Keratinocyte (primary cell): Measurements from ENCODE around the gene FMOD. TPM values are rescaled to one million over a fixed set of nuclear protein-coding genes. Genes with fewer than 3 reads are reported as not detected.

Experiments used
- DNase-seq: peaks from one replicate; pipeline ENCODE4 v3.0.0-alpha.2; 2011; ENCODE audit warnings: low read depth, missing footprints, low spot score
- FAIRE-seq: peaks from 2 replicates; lab custom pipeline; 2011; peaks lifted over from hg19 to GRCh38; lab: Jason Lieb, UNC
- H2AFZ ChIP-seq: 2 replicates; pipeline ENCODE4 v1.6.0; 2012; ENCODE audit warnings: low read length, control low read depth, inconsistent platforms; ENCODE audit not compliant: control insufficient read depth
- H3K27ac ChIP-seq: 2 replicates; pipeline ENCODE4 v1.5.1; 2011; ENCODE audit warnings: low read length; ENCODE audit not compliant: control insufficient read depth, insufficient read depth
- H3K27me3 ChIP-seq: 3 replicates; pipeline ENCODE4 v1.6.0; 2011; ENCODE audit warnings: low read length; ENCODE audit not compliant: control insufficient read depth, insufficient read depth; ENCODE audit errors: extremely low read depth
- H3K36me3 ChIP-seq, 2 experiments: 2 replicates in 1 of 2; 3 replicates in 1 of 2; pipeline ENCODE4 v1.5.1; 2011; ENCODE audit warnings: low read length in 2 of 2, mild to moderate bottlenecking in 1 of 2; ENCODE audit not compliant: control insufficient read depth in 2 of 2, insufficient read depth in 2 of 2; ENCODE audit errors: extremely low read depth in 1 of 2
- H3K4me1 ChIP-seq: 3 replicates; pipeline ENCODE4 v1.5.1; 2011; ENCODE audit warnings: low read length; ENCODE audit not compliant: control insufficient read depth, insufficient read depth; ENCODE audit errors: extremely low read depth
- H3K4me2 ChIP-seq: 3 replicates; pipeline ENCODE4 v1.6.0; 2011; ENCODE audit warnings: low read depth, low read length; ENCODE audit not compliant: control insufficient read depth, insufficient read depth; ENCODE audit errors: extremely low read depth
- H3K4me3 ChIP-seq, 3 experiments: fragments of 200-600 bp in 1 of 3; sonication (generic) in 1 of 3; 2 replicates in 2 of 3; 3 replicates in 1 of 3; pipeline ENCODE4 v1.5.1; 2011 to 2016; ENCODE audit warnings: low read length in 3 of 3, mild to moderate bottlenecking in 3 of 3, control low read depth in 2 of 3, inconsistent platforms in 1 of 3, low read depth in 1 of 3, mixed read lengths in 1 of 3, mixed run types in 1 of 3, moderate library complexity in 1 of 3; ENCODE audit not compliant: control insufficient read depth in 2 of 3, insufficient read depth in 2 of 3; ENCODE audit errors: extremely low read depth in 1 of 3
- H3K79me2 ChIP-seq: 2 replicates; pipeline ENCODE4 v1.6.0; 2012; ENCODE audit warnings: low read length; ENCODE audit not compliant: control insufficient read depth, insufficient read depth
- H3K9ac ChIP-seq: 3 replicates; pipeline ENCODE4 v1.6.0; 2011; ENCODE audit warnings: low read length; ENCODE audit not compliant: control insufficient read depth, insufficient read depth; ENCODE audit errors: extremely low read depth
- H3K9me1 ChIP-seq: 3 replicates; pipeline ENCODE4 v1.6.0; 2011; ENCODE audit warnings: low read length; ENCODE audit not compliant: control insufficient read depth, insufficient read depth; ENCODE audit errors: extremely low read depth
- H3K9me3 ChIP-seq: 2 replicates; pipeline ENCODE4 v1.5.1; 2012; ENCODE audit warnings: low read depth, low read length; ENCODE audit not compliant: control insufficient read depth
- H4K20me1 ChIP-seq: 3 replicates; pipeline ENCODE4 v1.6.0; 2011; ENCODE audit warnings: low read length; ENCODE audit not compliant: control insufficient read depth, insufficient read depth; ENCODE audit errors: extremely low read depth
- CTCF ChIP-seq, 3 experiments: IDR thresholded peaks in 1 of 3; conservative IDR thresholded peaks in 1 of 3; optimal IDR thresholded peaks in 1 of 3; 2 replicates in 2 of 3; 3 replicates in 1 of 3; pipeline versions ENCODE3 to v1.5.1; 2011; ENCODE audit warnings: low read length in 3 of 3, mild to moderate bottlenecking in 3 of 3, moderate library complexity in 2 of 3, control low read depth in 1 of 3, inconsistent platforms in 1 of 3; ENCODE audit not compliant: insufficient read depth in 2 of 3; ENCODE audit errors: extremely low read depth in 1 of 3
- EZH2 ChIP-seq: IDR thresholded peaks from one replicate; pipeline ENCODE4 v1.6.1; 2012; ENCODE audit warnings: inconsistent platforms, mild to moderate bottlenecking, low read length, moderate library complexity
- dilution Hi-C: fragments of 300-500 bp; cut with MboI; formaldehyde crosslinking; loops from one replicate; pipeline ENCODE4 v1.7.0; 2020; ENCODE audit warnings: low sequenced_read_pairs; ENCODE audit not compliant: extremely low pct_ligation_motif_present
- polyA plus RNA-seq, 5 experiments: library from polyadenylated mRNA; depleted of rRNA in 3 of 5; stranded (reverse) in 3 of 5; stranded (forward) in 1 of 5; unstranded in 1 of 5; fragments of >200 nt; gene quantifications; 1 replicate in 1 of 5; 2 replicates in 3 of 5; 3 replicates in 1 of 5; pipeline versions ENCODE4 v1.2.1 to v1.2.3, GENCODE V29; 2011 to 2012; ENCODE audit warnings: missing spikeins in 2 of 5, low read depth in 1 of 5, low replicate concordance in 1 of 5

FMOD gene
- polyA plus RNA-seq, 1 donor (not counting 4 experiments of a cell fraction or from before 2014, with no cell fraction given): 0.47 TPM

- H3K9me1 ChIP-seq: no peaks in the 10 kb centered on the region
- H3K4me1 ChIP-seq: peaks cover 4% of the 10 kb centered on the region
- TF ChIP-seq EZH2: no peak
- TF ChIP-seq CTCF (optimal IDR thresholded peaks at IDR 0.05 in 1 of 3, IDR thresholded peaks at IDR 0.05 in 1 of 3, conservative IDR thresholded peaks at IDR 0.05 in 1 of 3; ENCODE audit: extremely low read depth in 1 of 3, insufficient read depth in 2 of 3, low read length in 3 of 3): no peak
- no peaks in the 10 kb centered on the region for H3K36me3 ChIP-seq
- H3K27me3 ChIP-seq: peaks cover 3% of the 10 kb centered on the region
- DNase-seq (no peak), FAIRE-seq (no peak)
- no peaks in the 10 kb centered on the region for H3K9me3 ChIP-seq
- H3K27ac ChIP-seq: no peak overlapping the region
- dilution Hi-C loops: loop anchor here (25.0 kb wide), 1 partner anchor 88 kb away; no protein-coding TSS in a partner anchor
- no peak overlapping the region for H3K4me2 ChIP-seq
- no peak overlapping the region for H2AFZ ChIP-seq
- no peak overlapping the region for H3K4me3 ChIP-seq
- H3K79me2 ChIP-seq: no peaks in the 10 kb centered on the region
- H4K20me1 ChIP-seq: no peaks in the 10 kb centered on the region
- H3K9ac ChIP-seq: no peak overlapping the region
Measured at GRCh38 chr1:203373991-203374390, 23.1 kb upstream of the FMOD start.

GRCh38 chr1:203373002-203373401 lies 22.1 kb upstream of the FMOD start:
- Histone ChIP-seq H3K9me3 (no peaks in the 10 kb centered on the region), H2AFZ (no peak overlapping the region), H3K79me2 (no peaks in the 10 kb centered on the region), H3K9me1 (no peaks in the 10 kb centered on the region), H3K9ac (no peak overlapping the region), H3K27me3 (no peaks in the 10 kb centered on the region), H3K4me1 (peaks cover 7% of the 10 kb centered on the region), H3K36me3 (no peaks in the 10 kb centered on the region), H3K27ac (no peak overlapping the region), H3K4me2 (no peak overlapping the region), H3K4me3 (no peak overlapping the region), H4K20me1 (no peaks in the 10 kb centered on the region)
- no peak for DNase-seq
- dilution Hi-C loops: loop anchor here (25.0 kb wide), 1 partner anchor 89 kb away; no protein-coding TSS in a partner anchor
- FAIRE-seq: no peak
- TF ChIP-seq EZH2 (no peak), CTCF (optimal IDR thresholded peaks at IDR 0.05 in 1 of 3, IDR thresholded peaks at IDR 0.05 in 1 of 3, conservative IDR thresholded peaks at IDR 0.05 in 1 of 3; ENCODE audit: extremely low read depth in 1 of 3, insufficient read depth in 2 of 3, low read length in 3 of 3) (no peak)
